Neural cell (in vitro differentiated cells): ENCODE data around the gene HOXD8. TPM values are rescaled to one million over a fixed set of nuclear protein-coding genes. Genes with fewer than 3 reads are reported as not detected.

Experiments
- H2AFZ ChIP-seq: fragments of 200-600, 300-800 bp; sonication (generic), shearing (Covaris generic); 2 replicates; pipeline ENCODE4 v1.6.0; 2014; ENCODE audit warnings: low read depth, mild to moderate bottlenecking, antibody characterized with exemption, low read length, moderate library complexity
- H3F3A ChIP-seq: fragments of 200-600 bp; shearing (Covaris generic); 2 replicates; pipeline ENCODE4 v1.6.1; 2016; ENCODE audit warnings: mild to moderate bottlenecking, moderate library complexity, mixed read lengths, antibody characterized with exemption, low read length; ENCODE audit not compliant: insufficient read depth, poor library complexity, severe bottlenecking
- H3K27ac ChIP-seq: fragments of 200-600, 300-800 bp; sonication (generic), shearing (Covaris generic); 2 replicates; pipeline ENCODE4 v1.5.1; 2014; ENCODE audit warnings: mild to moderate bottlenecking, low read length, moderate library complexity
- H3K27me3 ChIP-seq: fragments of 300-800, 200-600 bp; sonication (generic), shearing (Covaris generic); 2 replicates; pipeline ENCODE4 v1.6.0; 2014; ENCODE audit warnings: mild to moderate bottlenecking, low read depth, low read length, moderate library complexity; ENCODE audit not compliant: insufficient read depth
- H3K36me3 ChIP-seq: fragments of 300-800, 200-600 bp; sonication (generic), shearing (Covaris generic); 2 replicates; pipeline ENCODE4 v1.5.1; 2014; ENCODE audit warnings: mild to moderate bottlenecking, antibody characterized with exemption, low read length, moderate library complexity; ENCODE audit not compliant: insufficient read depth
- H3K4me2 ChIP-seq: fragments of 300-800, 200-600 bp; sonication (generic), shearing (Covaris generic); 2 replicates; pipeline ENCODE4 v1.6.0; 2014; ENCODE audit warnings: mild to moderate bottlenecking, low read length
- H3K4me3 ChIP-seq: fragments of 300-800, 200-600 bp; sonication (generic), shearing (Covaris generic); 2 replicates; pipeline ENCODE4 v1.5.1; 2014; ENCODE audit warnings: mild to moderate bottlenecking, low read length, moderate library complexity
- H3K79me2 ChIP-seq: fragments of 200-600 bp; shearing (Covaris generic); replicated peaks from 2 replicates; pipeline ENCODE4 v1.6.0; 2014; ENCODE audit warnings: mild to moderate bottlenecking, low read length, moderate library complexity; ENCODE audit not compliant: insufficient read depth
- H3K9ac ChIP-seq: fragments of 300-800, 200-600 bp; sonication (generic), shearing (Covaris generic); 2 replicates; pipeline ENCODE4 v1.6.1; 2016; ENCODE audit warnings: mild to moderate bottlenecking, low read length, mixed read lengths
- H3K9me2 ChIP-seq: fragments of 200-600 bp; shearing (Covaris generic); 2 replicates; pipeline ENCODE4 v1.6.1; 2016; ENCODE audit warnings: mild to moderate bottlenecking, low read length, mixed read lengths; ENCODE audit not compliant: insufficient read depth
- H3K9me3 ChIP-seq: fragments of 200-600, 300-800 bp; sonication (generic), shearing (Covaris generic); 2 replicates; pipeline ENCODE4 v1.6.1; 2016; ENCODE audit warnings: mild to moderate bottlenecking, mixed run types, low read length, moderate library complexity, mixed read lengths
- H4K20me1 ChIP-seq: fragments of 200-600 bp; shearing (Covaris generic); 2 replicates; pipeline ENCODE4 v1.6.1; 2016; ENCODE audit warnings: mild to moderate bottlenecking, mixed run types; ENCODE audit not compliant: insufficient read depth
- CTCF ChIP-seq: fragments of 450-650 bp; IDR thresholded peaks from 2 replicates; pipeline ENCODE4 v1.5.1; 2014; ENCODE audit warnings: antibody characterized with exemption, mild to moderate bottlenecking, moderate library complexity; ENCODE audit not compliant: poor library complexity, severe bottlenecking
- EP300 ChIP-seq: fragments of 450-650 bp; conservative IDR thresholded peaks from 2 replicates; pipeline ENCODE4 v1.6.1; 2014; ENCODE audit warnings: antibody characterized with exemption, mild to moderate bottlenecking, moderate library complexity; ENCODE audit not compliant: poor library complexity, severe bottlenecking
- EZH2 ChIP-seq: fragments of 200-600, 300-800 bp; shearing (Covaris generic), sonication (generic); IDR thresholded peaks from 2 replicates; pipeline ENCODE4 v1.6.1; 2014; ENCODE audit warnings: antibody characterized with exemption, low read length, borderline replicate concordance, mild to moderate bottlenecking; ENCODE audit not compliant: insufficient read depth, poor library complexity, severe bottlenecking
- MXI1 ChIP-seq: fragments of 450-650 bp; conservative IDR thresholded peaks from 2 replicates; pipeline ENCODE4 v1.6.1; 2014; ENCODE audit warnings: antibody characterized with exemption, mild to moderate bottlenecking; ENCODE audit not compliant: poor library complexity, severe bottlenecking
- POLR2AphosphoS5 ChIP-seq: IDR thresholded peaks from 2 replicates; pipeline ENCODE4 v1.6.1; 2012
- RAD21 ChIP-seq: fragments of 450-650 bp; conservative IDR thresholded peaks from 2 replicates; pipeline ENCODE4 v1.6.1; 2014; ENCODE audit warnings: antibody characterized with exemption, mild to moderate bottlenecking, moderate library complexity
- REST ChIP-seq: IDR thresholded peaks from 2 replicates; pipeline ENCODE4 v1.6.1; 2012; ENCODE audit warnings: borderline replicate concordance
- SMC3 ChIP-seq: fragments of 450-650 bp; conservative IDR thresholded peaks from 2 replicates; pipeline ENCODE4 v1.6.1; 2014; ENCODE audit warnings: antibody characterized with exemption, mild to moderate bottlenecking, moderate library complexity; ENCODE audit not compliant: poor library complexity
- TAF1 ChIP-seq: IDR thresholded peaks from 2 replicates; pipeline ENCODE4 v1.6.1; 2012; ENCODE audit warnings: low read depth
- polyA plus RNA-seq: library from polyadenylated mRNA; depleted of rRNA; stranded (reverse); fragments of >200 nt; gene quantifications from 2 replicates; pipeline ENCODE4 v1.2.3, GENCODE V29; 2014

HOXD8 gene
- polyA plus RNA-seq, 1 donor from 2014 or later: not detected

GRCh38 chr2:176171351-176172006 lies 42.0 kb downstream of the HOXD8 start:
- Histone ChIP-seq H3K4me3 (peak overlapping the region; percentile 43), H4K20me1 (no peaks in the 10 kb centered on the region), H3K9ac (no peak overlapping the region), H3K9me3 (no peaks in the 10 kb centered on the region), H3K79me2 (no peaks in the 10 kb centered on the region), H3K27me3 (peaks cover 100% of the 10 kb centered on the region), H3K36me3 (no peaks in the 10 kb centered on the region), H3F3A (no peaks in the 10 kb centered on the region), H3K27ac (no peak overlapping the region), H2AFZ (no peak overlapping the region), H3K9me2 (no peaks in the 10 kb centered on the region), H3K4me2 (no peak overlapping the region)
- TF ChIP-seq MXI1: no peak
- no peak for TF ChIP-seq EZH2
- TF ChIP-seq CTCF: no peak
- no peak for TF ChIP-seq TAF1

- Histone ChIP-seq H3K4me3 (peak overlapping the region; percentile 43), H4K20me1 (no peaks in the 10 kb centered on the region), H3K27ac (no peak overlapping the region), H3K4me2 (no peak overlapping the region), H3K36me3 (no peaks in the 10 kb centered on the region), H3K9me3 (no peaks in the 10 kb centered on the region), H3K9ac (no peak overlapping the region), H2AFZ (no peak overlapping the region), H3K79me2 (no peaks in the 10 kb centered on the region), H3K27me3 (peaks cover 100% of the 10 kb centered on the region), H3K9me2 (no peaks in the 10 kb centered on the region), H3F3A (no peaks in the 10 kb centered on the region)
- TF ChIP-seq EZH2 (peak; percentile 93), CTCF (no peak)
Measured at GRCh38 chr2:176172007-176172894, 42.7 kb downstream of the HOXD8 start.

GRCh38 chr2:176172895-176173566 lies 43.5 kb downstream of the HOXD8 start:
- peaks cover 100% of the 10 kb centered on the region for H3K27me3 ChIP-seq
- no peak overlapping the region for H3K27ac ChIP-seq
- no peaks in the 10 kb centered on the region for H3K36me3 ChIP-seq
- no peaks in the 10 kb centered on the region for H3F3A ChIP-seq
- no peak overlapping the region for H3K4me2 ChIP-seq
- H3K9me3 ChIP-seq: no peaks in the 10 kb centered on the region
- no peak overlapping the region for H2AFZ ChIP-seq
- H3K79me2 ChIP-seq: no peaks in the 10 kb centered on the region
- no peak overlapping the region for H3K4me3 ChIP-seq
- H3K9ac ChIP-seq: no peak overlapping the region
- H3K9me2 ChIP-seq: no peaks in the 10 kb centered on the region
- H4K20me1 ChIP-seq: no peaks in the 10 kb centered on the region
- TF ChIP-seq TAF1: no peak
- no peak for TF ChIP-seq POLR2AphosphoS5
- TF ChIP-seq EP300: no peak
- TF ChIP-seq RAD21: no peak
- TF ChIP-seq EZH2: no peak
- TF ChIP-seq REST: no peak
- TF ChIP-seq SMC3: no peak
- no peak for TF ChIP-seq CTCF
